Bronchus fibroblast of lung (primary cell): ENCODE results near the gene RASGRP3. TPM values are rescaled to one million over a fixed set of nuclear protein-coding genes. Genes with fewer than 3 reads are reported as not detected.

Experiments
- total RNA-seq: library from RNA; depleted of rRNA; stranded (reverse); fragments of >200 nt; gene quantifications from 2 replicates; pipeline ENCODE4 v1.2.3, GENCODE V29; 2015

The RASGRP3 gene, protein sequence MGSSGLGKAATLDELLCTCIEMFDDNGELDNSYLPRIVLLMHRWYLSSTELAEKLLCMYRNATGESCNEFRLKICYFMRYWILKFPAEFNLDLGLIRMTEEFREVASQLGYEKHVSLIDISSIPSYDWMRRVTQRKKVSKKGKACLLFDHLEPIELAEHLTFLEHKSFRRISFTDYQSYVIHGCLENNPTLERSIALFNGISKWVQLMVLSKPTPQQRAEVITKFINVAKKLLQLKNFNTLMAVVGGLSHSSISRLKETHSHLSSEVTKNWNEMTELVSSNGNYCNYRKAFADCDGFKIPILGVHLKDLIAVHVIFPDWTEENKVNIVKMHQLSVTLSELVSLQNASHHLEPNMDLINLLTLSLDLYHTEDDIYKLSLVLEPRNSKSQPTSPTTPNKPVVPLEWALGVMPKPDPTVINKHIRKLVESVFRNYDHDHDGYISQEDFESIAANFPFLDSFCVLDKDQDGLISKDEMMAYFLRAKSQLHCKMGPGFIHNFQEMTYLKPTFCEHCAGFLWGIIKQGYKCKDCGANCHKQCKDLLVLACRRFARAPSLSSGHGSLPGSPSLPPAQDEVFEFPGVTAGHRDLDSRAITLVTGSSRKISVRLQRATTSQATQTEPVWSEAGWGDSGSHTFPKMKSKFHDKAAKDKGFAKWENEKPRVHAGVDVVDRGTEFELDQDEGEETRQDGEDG
- 0.17 and 0.45 TPM in 2 replicates for total RNA-seq

GRCh38 chr2:33476131-33476792 lies at the start of gene RASGRP3:
Gene RASGRP3, plus strand, starts transcription at chr2:33476649. Its CDS starts 38,488 bp downstream, at chr2:33515137.

DNA sequence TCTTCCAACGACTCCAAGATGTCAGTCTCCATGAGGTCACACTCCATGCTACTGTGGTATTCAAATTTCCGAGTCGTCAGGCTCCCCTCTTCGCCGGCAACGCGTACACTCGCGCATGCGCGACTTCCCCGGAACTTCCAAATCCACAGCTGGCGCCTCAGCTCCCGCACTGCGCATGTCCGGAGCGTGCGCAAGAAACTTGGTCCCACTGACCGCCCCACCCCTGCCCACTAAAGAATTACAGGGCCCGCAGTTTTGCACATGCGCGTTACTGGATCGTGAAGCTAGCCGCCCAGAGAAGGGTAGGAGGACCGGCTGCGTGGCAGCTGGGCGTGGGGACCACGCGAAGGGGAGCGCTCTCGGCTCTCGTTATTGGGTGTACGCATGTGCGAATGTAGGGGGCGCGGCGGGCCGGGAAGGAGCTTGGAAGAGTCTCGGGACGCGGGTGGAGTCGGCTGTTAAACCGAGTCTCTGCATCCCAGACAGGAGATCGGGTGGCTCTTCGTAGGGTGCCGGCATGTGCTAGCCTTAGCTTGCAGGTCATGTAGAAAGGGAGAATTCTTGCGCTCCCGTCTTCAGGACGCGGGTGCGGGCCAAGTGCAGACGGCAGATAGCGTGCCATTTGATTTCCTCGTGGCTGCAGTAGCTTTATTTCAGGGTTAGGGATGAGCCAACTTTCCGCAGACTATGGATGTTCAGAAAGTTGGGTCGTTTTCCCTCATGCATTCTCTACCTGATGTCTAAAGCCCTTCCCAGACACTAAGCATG lies 122.9 kb downstream of the RASGRP3 start, which contains the start of gene FAM98A:
TSS of gene FAM98A (minus strand) at position 125 of the 768 bp plus-strand sequence. CDS start at position 47, 78 bp downstream.

Other genes starting within 250 kb of the RASGRP3 start
- gene FAM98A, start 122.7 kb downstream of the RASGRP3 start, total RNA-seq: 38.7 and 45.6 TPM in 2 replicates